HEK293 (cell line): ENCODE measurements around the gene GPX8.

Source experiments
- CTCF ChIA-PET: fragments of 350-600 bp; formaldehyde crosslinking; extraction: SDS; loops from one replicate; lab custom pipeline; 2021; ENCODE audit warnings: antibody characterized with exemption; lab: Yijun Ruan, JAX
- POLR2A ChIA-PET: fragments of 300-600 bp; formaldehyde crosslinking; extraction: SDS; loops from one replicate; lab custom pipeline; 2020; ENCODE audit warnings: antibody characterized with exemption, inconsistent platforms; lab: Yijun Ruan, JAX
- H3K27ac ChIP-seq: fragments of 200-500 bp; sonication (Bioruptor generic); 2 replicates; pipeline ENCODE4 v1.5.1; 2014; ENCODE audit warnings: low read depth, low read length, control low read depth, inconsistent platforms; ENCODE audit errors: extremely low read depth
- H3K36me3 ChIP-seq, 2 experiments: fragments of 200-500 bp in 1 of 2; sonication (Bioruptor generic) in 1 of 2; 1 replicate in 1 of 2; 2 replicates in 1 of 2; pipeline ENCODE4 v1.5.1; 2014 to 2017; ENCODE audit warnings: inconsistent platforms in 2 of 2, low read length in 2 of 2; ENCODE audit not compliant: control insufficient read depth in 2 of 2, insufficient read depth in 1 of 2
- H3K4me1 ChIP-seq: fragments of 200-500 bp; sonication (Bioruptor generic); 2 replicates; pipeline ENCODE4 v1.5.1; 2014; ENCODE audit warnings: mild to moderate bottlenecking, low read length, inconsistent platforms; ENCODE audit not compliant: control insufficient read depth, insufficient read depth
- H3K4me3 ChIP-seq: 2 replicates; pipeline ENCODE4 v1.5.1; 2011; ENCODE audit warnings: low read depth, mild to moderate bottlenecking, control low read depth, low read length, moderate library complexity
- H3K9me3 ChIP-seq: fragments of 200-500 bp; sonication (Bioruptor generic); 2 replicates; pipeline ENCODE4 v1.5.1; 2014; ENCODE audit warnings: low read depth, low read length, inconsistent platforms; ENCODE audit not compliant: control insufficient read depth, insufficient read depth
- EGR2 ChIP-seq: fragments of 450-650 bp; formaldehyde crosslinking; IDR thresholded peaks from 2 replicates; pipeline ENCODE4 v1.5.1; 2016; ENCODE audit warnings: low read depth, missing biosample characterization, missing genetic modification characterization
- FEZF1 ChIP-seq: fragments of 450-650 bp; formaldehyde crosslinking; IDR thresholded peaks from 2 replicates; pipeline ENCODE4 v1.5.1; 2016; ENCODE audit warnings: missing biosample characterization, missing genetic modification characterization
- GLI4 ChIP-seq: fragments of 450-650 bp; formaldehyde crosslinking; IDR thresholded peaks from 2 replicates; pipeline ENCODE4 v1.5.1; 2016; ENCODE audit warnings: missing biosample characterization, missing genetic modification characterization
- MYNN ChIP-seq: fragments of 450-650 bp; formaldehyde crosslinking; IDR thresholded peaks from 2 replicates; pipeline ENCODE4 v1.5.1; 2016; ENCODE audit warnings: missing biosample characterization, missing genetic modification characterization, borderline replicate concordance
- OSR2 ChIP-seq: fragments of 450-650 bp; formaldehyde crosslinking; IDR thresholded peaks from 2 replicates; pipeline ENCODE4 v1.5.1; 2016; ENCODE audit warnings: missing biosample characterization, missing genetic modification characterization
- SP7 ChIP-seq: fragments of 450-650 bp; formaldehyde crosslinking; IDR thresholded peaks from 2 replicates; pipeline ENCODE4 v1.5.1; 2016; ENCODE audit warnings: missing biosample characterization, missing genetic modification characterization
- TRIM28 ChIP-seq: IDR thresholded peaks from 2 replicates; pipeline ENCODE4 v1.6.1; 2011; ENCODE audit warnings: low read length, control low read depth, borderline replicate concordance
- ZNF10 ChIP-seq: fragments of 450-650 bp; formaldehyde crosslinking; IDR thresholded peaks from 2 replicates; pipeline ENCODE4 v1.5.1; 2017; ENCODE audit warnings: missing biosample characterization, missing genetic modification characterization
- ZNF114 ChIP-seq: fragments of 450-650 bp; formaldehyde crosslinking; IDR thresholded peaks from 2 replicates; pipeline ENCODE4 v1.5.0; 2017; ENCODE audit warnings: missing biosample characterization, missing genetic modification characterization
- ZNF121 ChIP-seq: fragments of 450-650 bp; formaldehyde crosslinking; IDR thresholded peaks from 2 replicates; pipeline ENCODE4 v1.5.1; 2016; ENCODE audit warnings: missing biosample characterization, missing genetic modification characterization
- ZNF175 ChIP-seq: fragments of 450-650 bp; formaldehyde crosslinking; IDR thresholded peaks from 2 replicates; pipeline ENCODE4 v1.5.1; 2016; ENCODE audit warnings: missing biosample characterization, missing genetic modification characterization
- ZNF221 ChIP-seq: fragments of 450-650 bp; formaldehyde crosslinking; IDR thresholded peaks from 2 replicates; pipeline ENCODE4 v1.5.1; 2017; ENCODE audit warnings: missing biosample characterization, missing genetic modification characterization, borderline replicate concordance
- ZNF23 ChIP-seq: fragments of 450-650 bp; formaldehyde crosslinking; IDR thresholded peaks from 2 replicates; pipeline ENCODE4 v1.5.1; 2016; ENCODE audit warnings: missing biosample characterization, missing genetic modification characterization, borderline replicate concordance
- ZNF266 ChIP-seq: fragments of 450-650 bp; formaldehyde crosslinking; IDR thresholded peaks from 2 replicates; pipeline ENCODE4 v1.5.1; 2016; ENCODE audit warnings: missing biosample characterization, missing genetic modification characterization, low read depth
- ZNF335 ChIP-seq: fragments of 450-650 bp; formaldehyde crosslinking; conservative IDR thresholded peaks from 2 replicates; pipeline ENCODE4 v1.5.1; 2016; ENCODE audit warnings: missing biosample characterization, missing genetic modification characterization
- ZNF391 ChIP-seq: fragments of 450-650 bp; formaldehyde crosslinking; IDR thresholded peaks from 2 replicates; pipeline ENCODE4 v1.5.1; 2016; ENCODE audit warnings: low read depth, missing biosample characterization, missing genetic modification characterization, borderline replicate concordance
- ZNF423 ChIP-seq: fragments of 450-650 bp; formaldehyde crosslinking; IDR thresholded peaks from 2 replicates; pipeline ENCODE4 v1.5.1; 2016; ENCODE audit warnings: missing biosample characterization, missing genetic modification characterization
- ZNF521 ChIP-seq: fragments of 450-650 bp; formaldehyde crosslinking; IDR thresholded peaks from 2 replicates; pipeline ENCODE4 v1.5.1; 2017; ENCODE audit warnings: missing biosample characterization, mild to moderate bottlenecking, missing genetic modification characterization
- ZNF549 ChIP-seq: fragments of 450-650 bp; IDR thresholded peaks from 2 replicates; pipeline ENCODE4 v1.5.1; 2018; ENCODE audit warnings: missing biosample characterization, missing genetic modification characterization, mild to moderate bottlenecking, inconsistent platforms, moderate library complexity
- ZNF561 ChIP-seq: fragments of 450-650 bp; IDR thresholded peaks from 2 replicates; pipeline ENCODE4 v1.5.1; 2018; ENCODE audit warnings: missing biosample characterization, missing genetic modification characterization, borderline replicate concordance
- ZNF660 ChIP-seq: fragments of 450-650 bp; IDR thresholded peaks from 2 replicates; pipeline ENCODE4 v1.5.1; 2018; ENCODE audit warnings: missing biosample characterization, mild to moderate bottlenecking, missing genetic modification characterization
- ZNF677 ChIP-seq: fragments of 450-650 bp; IDR thresholded peaks from 2 replicates; pipeline ENCODE4 v1.5.0; 2018; ENCODE audit warnings: missing biosample characterization, mild to moderate bottlenecking, missing genetic modification characterization, moderate library complexity
- ZNF792 ChIP-seq: fragments of 450-650 bp; formaldehyde crosslinking; IDR thresholded peaks from 2 replicates; pipeline ENCODE4 v1.5.1; 2016; ENCODE audit warnings: missing biosample characterization, missing genetic modification characterization
- ZNF837 ChIP-seq: fragments of 450-650 bp; formaldehyde crosslinking; IDR thresholded peaks from 2 replicates; pipeline ENCODE4 v1.5.1; 2016; ENCODE audit warnings: missing biosample characterization, missing genetic modification characterization
- ZNF843 ChIP-seq: fragments of 450-650 bp; formaldehyde crosslinking; IDR thresholded peaks from 2 replicates; pipeline ENCODE4 v1.5.1; 2016; ENCODE audit warnings: missing biosample characterization, missing genetic modification characterization
- ZXDB ChIP-seq: fragments of 450-650 bp; formaldehyde crosslinking; IDR thresholded peaks from 2 replicates; pipeline ENCODE4 v1.5.1; 2016; ENCODE audit warnings: missing biosample characterization, missing genetic modification characterization
- TF ChIP-seq, protein P1 (sequence below): fragments of 450-650 bp; formaldehyde crosslinking; IDR thresholded peaks from 2 replicates; pipeline ENCODE4 v1.5.1; 2016; ENCODE audit warnings: missing biosample characterization, missing genetic modification characterization
- TF ChIP-seq, protein P2 (sequence below): fragments of 450-650 bp; formaldehyde crosslinking; IDR thresholded peaks from 2 replicates; pipeline ENCODE4 v1.5.1; 2017; ENCODE audit warnings: missing biosample characterization, missing genetic modification characterization
- TF ChIP-seq, protein P3 (sequence below): fragments of 450-650 bp; formaldehyde crosslinking; IDR thresholded peaks from 2 replicates; pipeline ENCODE4 v1.5.1; 2017; ENCODE audit warnings: missing biosample characterization, missing genetic modification characterization
- TF ChIP-seq, protein P4 (sequence below): fragments of 450-650 bp; formaldehyde crosslinking; IDR thresholded peaks from 2 replicates; pipeline ENCODE4 v1.5.1; 2017; ENCODE audit warnings: missing biosample characterization, missing genetic modification characterization

GPX8 gene

DNA sequence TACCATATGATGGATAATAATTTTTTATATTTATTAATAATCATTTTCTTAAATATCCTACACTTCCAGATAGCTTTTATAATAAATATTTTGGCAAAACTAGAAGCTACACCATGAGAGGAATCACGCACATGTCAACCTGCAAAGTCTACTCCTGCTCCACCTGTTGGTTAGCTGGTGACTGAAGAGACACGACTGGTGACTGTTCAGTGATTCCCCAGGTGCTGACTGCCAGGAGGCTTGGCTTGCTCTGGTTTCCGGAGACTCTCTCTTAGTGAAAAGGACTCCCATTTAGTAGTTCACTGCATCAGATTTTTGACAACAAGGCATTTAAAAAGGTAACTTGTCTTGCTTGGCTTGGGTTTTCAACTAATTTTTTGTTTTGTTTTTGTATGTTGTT lies 36.6 kb upstream of the GPX8 start (continued):
- TF ChIP-seq ZNF677 (tag by site-specific recombination) (no peak), OSR2 (tag by site-specific recombination) (no peak), TRIM28 (no peak), ZNF266 (tag by site-specific recombination) (no peak), ZNF423 (tag by site-specific recombination) (no peak), ZNF391 (tag by site-specific recombination) (no peak), ZNF843 (tag by site-specific recombination) (no peak), ZNF660 (tag by site-specific recombination) (no peak), EGR2 (tag by site-specific recombination) (no peak)
- TF ChIP-seq, protein P1, sequence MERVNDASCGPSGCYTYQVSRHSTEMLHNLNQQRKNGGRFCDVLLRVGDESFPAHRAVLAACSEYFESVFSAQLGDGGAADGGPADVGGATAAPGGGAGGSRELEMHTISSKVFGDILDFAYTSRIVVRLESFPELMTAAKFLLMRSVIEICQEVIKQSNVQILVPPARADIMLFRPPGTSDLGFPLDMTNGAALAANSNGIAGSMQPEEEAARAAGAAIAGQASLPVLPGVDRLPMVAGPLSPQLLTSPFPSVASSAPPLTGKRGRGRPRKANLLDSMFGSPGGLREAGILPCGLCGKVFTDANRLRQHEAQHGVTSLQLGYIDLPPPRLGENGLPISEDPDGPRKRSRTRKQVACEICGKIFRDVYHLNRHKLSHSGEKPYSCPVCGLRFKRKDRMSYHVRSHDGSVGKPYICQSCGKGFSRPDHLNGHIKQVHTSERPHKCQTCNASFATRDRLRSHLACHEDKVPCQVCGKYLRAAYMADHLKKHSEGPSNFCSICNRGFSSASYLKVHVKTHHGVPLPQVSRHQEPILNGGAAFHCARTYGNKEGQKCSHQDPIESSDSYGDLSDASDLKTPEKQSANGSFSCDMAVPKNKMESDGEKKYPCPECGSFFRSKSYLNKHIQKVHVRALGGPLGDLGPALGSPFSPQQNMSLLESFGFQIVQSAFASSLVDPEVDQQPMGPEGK (tag by site-specific recombination): no peak
- TF ChIP-seq, protein P2, sequence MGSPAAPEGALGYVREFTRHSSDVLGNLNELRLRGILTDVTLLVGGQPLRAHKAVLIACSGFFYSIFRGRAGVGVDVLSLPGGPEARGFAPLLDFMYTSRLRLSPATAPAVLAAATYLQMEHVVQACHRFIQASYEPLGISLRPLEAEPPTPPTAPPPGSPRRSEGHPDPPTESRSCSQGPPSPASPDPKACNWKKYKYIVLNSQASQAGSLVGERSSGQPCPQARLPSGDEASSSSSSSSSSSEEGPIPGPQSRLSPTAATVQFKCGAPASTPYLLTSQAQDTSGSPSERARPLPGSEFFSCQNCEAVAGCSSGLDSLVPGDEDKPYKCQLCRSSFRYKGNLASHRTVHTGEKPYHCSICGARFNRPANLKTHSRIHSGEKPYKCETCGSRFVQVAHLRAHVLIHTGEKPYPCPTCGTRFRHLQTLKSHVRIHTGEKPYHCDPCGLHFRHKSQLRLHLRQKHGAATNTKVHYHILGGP (tag by site-specific recombination): no peak

DNA sequence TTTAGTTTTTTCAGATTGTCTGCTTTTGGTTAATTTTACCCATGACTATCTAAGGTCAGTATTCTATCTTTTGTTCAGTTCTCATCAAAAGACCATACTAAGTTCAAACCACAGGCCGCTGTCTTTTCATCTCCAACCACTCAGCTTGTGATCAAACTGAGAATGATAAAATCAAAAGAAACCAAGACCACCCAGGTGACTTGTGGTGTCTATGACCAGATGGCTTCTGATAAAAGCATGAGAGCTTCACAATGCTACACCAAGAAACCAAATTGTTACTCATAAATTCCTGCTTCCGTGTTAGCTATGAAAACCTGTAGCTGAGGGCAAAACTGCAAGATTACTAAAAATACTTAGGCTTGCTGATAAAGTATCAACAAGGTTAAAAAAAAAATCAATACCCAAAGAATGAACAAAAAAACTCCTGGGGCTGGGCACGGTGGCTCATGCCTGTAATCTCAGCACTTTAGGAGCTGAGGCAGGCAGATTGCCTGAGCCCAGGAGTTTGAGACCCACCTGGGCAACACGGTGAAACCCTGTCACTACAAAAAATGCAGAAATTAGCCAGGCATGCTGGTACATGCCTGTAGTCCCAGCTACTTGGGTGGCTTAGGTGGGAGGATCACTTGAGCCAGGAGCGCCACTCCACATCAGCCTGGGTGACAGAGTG lies 25.8 kb upstream of the GPX8 start:
- ChIA-PET CTCF (interaction anchor here (0.7 to 1.7 kb wide), 3 partner anchors 190 to 228 kb away, joined by 4 to 5 read pairs (median 4); no protein-coding TSS in a partner anchor), POLR2A (no interaction called here)
- Histone ChIP-seq H3K4me3 (no peak overlapping the region), H3K27ac (no peak overlapping the region), H3K9me3 (no peaks in the 10 kb centered on the region), H3K4me1 (no peaks in the 10 kb centered on the region), H3K36me3 (no peaks in the 10 kb centered on the region)
- TF ChIP-seq MYNN (tag by site-specific recombination) (no peak), ZNF792 (tag by site-specific recombination) (no peak), GLI4 (tag by site-specific recombination) (no peak), SP7 (no peak), ZNF23 (tag by site-specific recombination) (no peak), ZNF521 (no peak), ZNF10 (no peak), ZNF114 (tag by site-specific recombination) (no peak), ZXDB (tag by site-specific recombination) (no peak)

DNA sequence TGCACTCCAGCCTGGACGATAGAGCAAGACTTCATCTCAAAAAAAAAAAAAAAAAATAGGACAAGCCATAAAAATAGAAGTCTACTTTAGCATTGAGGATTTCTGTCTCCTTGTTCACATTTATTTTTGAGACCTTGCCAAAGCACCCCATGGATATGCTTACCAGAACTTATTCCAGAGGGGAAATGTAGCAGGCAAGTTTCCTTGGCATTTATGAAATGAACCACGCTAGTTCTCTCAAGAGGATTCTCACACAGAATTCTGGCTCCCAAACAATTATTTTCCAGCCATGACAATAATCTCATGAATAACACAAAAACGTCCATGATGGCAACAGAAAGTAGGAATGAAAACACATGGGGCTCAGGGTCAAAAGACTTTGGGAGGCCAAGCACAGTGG lies 23.4 kb upstream of the GPX8 start:
- Histone ChIP-seq H3K4me1 (no peaks in the 10 kb centered on the region), H3K9me3 (no peaks in the 10 kb centered on the region)
- CTCF ChIA-PET: interaction anchor here (1.7 kb wide), 1 partner anchor 10 kb away, joined by 8 read pairs; no protein-coding TSS in a partner anchor
- TF ChIP-seq ZNF221 (no peak), ZNF561 (no peak), FEZF1 (tag by site-specific recombination) (no peak), ZNF121 (tag by site-specific recombination) (no peak), ZNF549 (tag by site-specific recombination) (no peak), ZNF175 (no peak), ZNF837 (no peak), ZNF23 (tag by site-specific recombination) (no peak), ZNF335 (no peak)
- TF ChIP-seq, protein P3, sequence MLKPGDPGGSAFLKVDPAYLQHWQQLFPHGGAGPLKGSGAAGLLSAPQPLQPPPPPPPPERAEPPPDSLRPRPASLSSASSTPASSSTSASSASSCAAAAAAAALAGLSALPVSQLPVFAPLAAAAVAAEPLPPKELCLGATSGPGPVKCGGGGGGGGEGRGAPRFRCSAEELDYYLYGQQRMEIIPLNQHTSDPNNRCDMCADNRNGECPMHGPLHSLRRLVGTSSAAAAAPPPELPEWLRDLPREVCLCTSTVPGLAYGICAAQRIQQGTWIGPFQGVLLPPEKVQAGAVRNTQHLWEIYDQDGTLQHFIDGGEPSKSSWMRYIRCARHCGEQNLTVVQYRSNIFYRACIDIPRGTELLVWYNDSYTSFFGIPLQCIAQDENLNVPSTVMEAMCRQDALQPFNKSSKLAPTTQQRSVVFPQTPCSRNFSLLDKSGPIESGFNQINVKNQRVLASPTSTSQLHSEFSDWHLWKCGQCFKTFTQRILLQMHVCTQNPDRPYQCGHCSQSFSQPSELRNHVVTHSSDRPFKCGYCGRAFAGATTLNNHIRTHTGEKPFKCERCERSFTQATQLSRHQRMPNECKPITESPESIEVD (tag by site-specific recombination): no peak
- TF ChIP-seq, protein P4, sequence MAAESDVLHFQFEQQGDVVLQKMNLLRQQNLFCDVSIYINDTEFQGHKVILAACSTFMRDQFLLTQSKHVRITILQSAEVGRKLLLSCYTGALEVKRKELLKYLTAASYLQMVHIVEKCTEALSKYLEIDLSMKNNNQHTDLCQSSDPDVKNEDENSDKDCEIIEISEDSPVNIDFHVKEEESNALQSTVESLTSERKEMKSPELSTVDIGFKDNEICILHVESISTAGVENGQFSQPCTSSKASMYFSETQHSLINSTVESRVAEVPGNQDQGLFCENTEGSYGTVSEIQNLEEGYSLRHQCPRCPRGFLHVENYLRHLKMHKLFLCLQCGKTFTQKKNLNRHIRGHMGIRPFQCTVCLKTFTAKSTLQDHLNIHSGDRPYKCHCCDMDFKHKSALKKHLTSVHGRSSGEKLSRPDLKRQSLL: no peak
- TF ChIP-seq, all 188 proteins: peak for 0
- Histone ChIP-seq H3K4me3 (no peak overlapping the region), H3K36me3 (no peaks in the 10 kb centered on the region), H3K27ac (no peak overlapping the region)
- POLR2A ChIA-PET: no interaction called here
